Activated CD4-positive, alpha-beta T cell treated with anti-CD3 and anti-CD28 coated beads, Interleukin-2, Interleukin-6, amounts not matched to agents 100 ng/mL and 50 ng/mL, durations not matched to agents 16 hours and 8 hours (primary cell): Measurements from ENCODE around the gene HPCAL1.

Experiments used
- DNase-seq: peaks from one replicate; pipeline ENCODE4 v3.0.0-alpha.2; 2020

Gene HPCAL1

GRCh38 chr2:10269711-10270610 is 32.7 kb upstream of the HPCAL1 start:
- no peak for DNase-seq

GRCh38 chr2:10271509-10271908 is 31.2 kb upstream of the HPCAL1 start:
- no peak for DNase-seq

GRCh38 chr2:10271946-10272345 is 30.8 kb upstream of the HPCAL1 start:
- DNase-seq: no peak

- DNase-seq: no peak
Measured at GRCh38 chr2:10272464-10272863, 30.2 kb upstream of the HPCAL1 start.

DNA sequence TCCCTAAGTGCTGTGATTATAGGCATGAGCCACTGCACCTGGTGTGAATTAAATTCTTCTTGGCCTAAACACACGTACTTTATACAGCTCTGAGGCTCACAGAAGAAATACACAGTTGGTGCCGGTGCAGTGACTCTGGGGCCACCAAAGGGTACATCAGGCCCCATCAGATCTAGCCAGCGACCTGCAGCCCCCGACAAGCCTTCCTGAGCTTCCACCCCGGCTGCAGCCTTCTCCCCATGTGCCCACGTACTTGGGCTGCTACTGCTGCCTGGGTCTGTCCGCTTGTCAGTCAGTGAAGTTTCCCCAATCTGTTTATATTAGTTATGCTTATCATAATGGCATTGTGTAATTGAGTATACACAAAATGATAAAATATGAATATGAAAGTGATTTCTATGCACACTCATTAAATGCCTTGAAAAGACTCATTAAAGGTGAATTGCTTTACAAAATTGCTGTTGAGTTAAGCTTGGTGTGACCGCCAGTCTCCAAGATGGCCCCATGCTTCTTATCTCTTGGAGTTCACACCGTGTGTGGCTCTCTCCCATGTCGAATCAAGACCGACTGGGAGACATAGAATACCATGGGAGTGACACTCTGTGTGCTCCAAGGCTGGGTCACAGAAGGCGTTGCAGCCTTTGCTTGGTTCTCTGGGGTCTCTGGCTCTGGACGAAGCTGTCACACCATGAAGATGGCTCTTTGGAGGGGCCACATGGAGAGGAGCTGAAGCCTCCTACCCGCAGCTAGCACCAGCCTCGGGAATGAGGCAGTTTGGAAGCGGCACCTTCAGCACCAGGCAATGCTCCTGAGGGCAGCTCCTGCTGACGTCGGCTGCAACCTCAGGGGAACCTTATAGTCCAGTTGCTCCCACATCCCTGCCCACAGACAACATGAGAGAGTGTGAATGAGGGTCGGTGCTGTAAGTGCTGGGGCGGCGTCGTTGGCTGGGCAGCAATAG is 29.2 kb upstream of the HPCAL1 start:
- no peak for DNase-seq

DNA sequence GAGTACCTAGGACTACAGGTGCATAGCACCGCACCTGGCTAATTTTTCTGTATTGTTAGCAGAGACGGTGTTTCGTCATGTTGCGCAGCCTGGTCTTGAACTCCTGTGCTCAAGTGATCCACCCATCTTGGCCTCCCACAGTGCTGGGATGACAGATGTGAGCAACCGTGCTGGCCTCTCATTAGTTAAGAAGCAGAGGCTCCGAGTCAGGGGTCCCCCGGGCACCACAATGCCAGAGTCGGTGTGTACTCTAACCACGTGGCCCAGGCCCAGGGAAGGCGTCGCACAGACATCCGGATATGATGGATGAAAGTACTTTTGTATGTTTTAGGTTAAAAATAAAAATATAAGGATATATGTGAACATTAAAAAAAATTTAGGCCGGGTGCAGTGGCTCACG is 28.3 kb upstream of the HPCAL1 start:
- DNase-seq: no peak

DNA sequence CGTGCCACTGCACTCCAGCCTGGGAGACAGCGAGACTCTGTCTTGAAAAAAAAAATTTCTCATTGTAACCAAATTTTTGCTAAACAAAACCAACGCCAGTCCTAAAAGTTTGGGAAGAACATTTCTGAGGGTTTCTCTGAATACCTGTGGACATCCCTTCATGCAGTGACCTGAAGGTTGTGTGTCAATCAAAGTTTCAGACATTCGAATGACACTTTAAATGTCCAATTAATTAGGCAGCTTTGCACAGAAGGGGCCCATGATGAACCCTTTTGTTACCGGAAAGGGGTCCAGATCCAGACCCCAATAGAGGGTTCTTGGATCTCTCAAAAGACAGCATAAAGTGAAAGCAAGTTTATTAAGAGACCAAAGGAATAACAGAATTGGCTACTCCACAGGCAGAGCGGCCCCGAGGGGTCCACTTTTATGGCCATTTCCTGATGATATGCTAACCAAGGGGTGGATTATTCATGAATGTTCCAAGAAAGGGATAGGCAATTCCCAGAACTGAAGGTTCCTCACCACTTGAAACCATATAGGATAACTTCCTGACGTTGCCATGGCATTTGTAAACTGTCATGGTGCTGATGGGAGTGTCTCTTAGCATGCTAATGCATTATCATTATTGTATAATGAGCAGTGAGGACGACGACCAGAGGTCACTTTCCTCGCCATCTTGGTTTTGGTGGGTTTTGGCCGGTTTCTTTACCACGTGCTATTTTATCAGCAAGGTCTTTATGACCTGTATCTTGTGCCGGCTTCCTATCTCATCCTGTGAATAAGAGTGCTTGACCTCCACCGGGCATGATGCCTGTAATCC is 27.5 kb upstream of the HPCAL1 start:
- DNase-seq: no peak

GRCh38 chr2:10276481-10277292 is 26.0 kb upstream of the HPCAL1 start:
- no peak for DNase-seq

DNA sequence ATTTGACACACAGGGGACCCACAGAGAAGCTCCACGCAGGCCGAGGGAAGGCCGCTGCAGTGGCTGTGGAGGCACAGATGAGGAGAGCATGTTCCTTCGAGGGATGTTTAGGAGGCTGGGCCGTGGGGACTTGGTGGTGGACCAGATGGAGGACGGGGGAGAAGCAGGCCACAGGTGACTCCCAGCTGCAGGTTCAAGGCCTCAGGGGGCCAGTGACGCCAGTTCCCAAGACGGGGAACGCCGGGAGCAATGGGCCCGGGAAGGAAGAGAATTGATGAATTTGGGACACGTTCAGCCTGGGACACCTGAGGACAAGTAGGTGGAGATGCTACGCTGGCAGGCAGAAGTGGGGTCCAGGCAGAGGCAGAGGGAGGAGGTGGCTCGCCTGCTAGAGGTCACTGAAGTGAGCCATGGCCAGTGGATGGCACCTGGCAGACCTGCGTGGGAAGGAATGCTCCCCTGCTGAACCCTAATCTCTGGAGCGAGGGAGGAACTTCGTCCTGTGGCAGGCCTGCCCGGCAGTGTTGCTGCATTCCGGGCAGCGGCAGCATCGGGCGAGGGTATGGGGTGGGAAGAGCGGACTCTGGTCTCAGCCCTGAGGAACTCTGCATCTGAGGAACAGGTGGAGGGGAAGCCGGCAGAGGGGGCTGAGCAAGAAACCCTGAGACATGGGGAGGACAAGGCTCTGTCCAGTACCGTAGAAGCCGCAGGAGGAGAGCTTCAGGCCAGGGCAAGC is 25.2 kb upstream of the HPCAL1 start:
- no peak for DNase-seq

DNA sequence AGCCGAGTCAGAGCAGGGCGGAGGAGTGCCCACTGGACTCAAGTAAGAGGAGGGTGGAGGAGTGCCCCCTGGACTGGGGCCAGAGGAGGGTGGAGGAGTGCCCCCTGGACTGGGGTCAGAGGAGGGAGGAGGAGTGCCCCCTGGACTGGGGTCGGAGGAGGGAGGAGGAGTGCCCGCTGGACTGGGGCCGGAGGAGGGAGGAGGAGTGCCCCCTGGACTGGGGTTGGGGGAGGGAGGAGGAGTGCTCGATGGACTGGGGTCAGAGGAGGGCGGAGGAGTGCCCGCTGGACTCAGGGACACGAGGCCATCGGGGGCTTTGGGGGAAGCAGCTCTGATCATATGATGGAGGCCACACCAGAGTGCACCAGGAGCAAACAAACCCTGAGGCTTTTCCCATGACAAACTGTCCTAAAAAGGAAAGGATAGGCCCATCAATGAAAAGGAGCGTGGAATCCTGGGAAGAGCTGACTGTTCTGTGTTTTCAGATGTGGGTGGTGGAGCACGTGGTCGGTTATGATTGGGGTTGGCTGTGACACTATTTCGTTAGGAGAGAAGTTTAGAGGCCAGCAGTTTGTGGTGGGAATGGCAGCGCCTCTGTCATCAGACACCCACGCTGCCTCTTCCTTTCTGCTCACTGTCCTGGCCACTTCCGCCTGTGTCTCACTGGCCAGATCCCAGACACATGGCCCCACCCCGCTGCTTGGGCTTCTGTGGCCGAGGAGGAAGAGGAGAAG is 24.5 kb upstream of the HPCAL1 start:
- DNase-seq: peak; percentile 29

DNA sequence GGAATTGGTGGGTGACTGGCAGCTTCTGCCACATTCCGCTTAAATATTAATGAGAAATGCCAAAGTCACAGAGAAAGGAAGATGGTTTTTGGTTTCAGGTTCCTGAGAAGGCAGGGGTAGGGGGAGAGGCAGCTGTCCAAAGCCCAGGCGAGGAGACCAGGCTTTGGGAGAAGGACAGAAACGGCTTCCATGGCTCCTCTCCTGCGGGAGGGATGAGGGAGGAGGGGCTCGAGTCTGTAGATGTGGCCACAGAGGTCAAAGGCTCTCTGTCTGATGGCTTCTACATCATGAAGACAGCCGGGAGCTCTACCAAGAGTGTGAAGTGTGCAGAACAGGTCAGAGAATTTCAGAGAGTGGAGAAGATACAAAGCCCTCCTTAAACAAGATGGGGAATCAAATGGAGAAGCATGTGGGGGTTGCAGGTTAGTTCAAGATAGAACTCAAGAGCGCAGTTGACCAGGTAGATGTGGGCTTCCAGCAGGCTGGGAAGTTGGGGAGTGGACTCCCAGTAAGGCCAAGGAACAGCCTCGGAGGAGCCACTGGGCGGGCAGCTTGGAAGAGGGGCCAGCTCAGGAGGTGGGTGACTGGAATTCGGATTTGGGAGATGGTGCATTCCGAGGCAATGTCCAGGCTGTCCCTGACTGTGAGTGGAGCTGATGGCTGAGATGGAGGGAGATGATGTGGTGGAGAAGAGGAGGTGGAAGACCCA is 23.8 kb upstream of the HPCAL1 start:
- DNase-seq: no peak

DNA sequence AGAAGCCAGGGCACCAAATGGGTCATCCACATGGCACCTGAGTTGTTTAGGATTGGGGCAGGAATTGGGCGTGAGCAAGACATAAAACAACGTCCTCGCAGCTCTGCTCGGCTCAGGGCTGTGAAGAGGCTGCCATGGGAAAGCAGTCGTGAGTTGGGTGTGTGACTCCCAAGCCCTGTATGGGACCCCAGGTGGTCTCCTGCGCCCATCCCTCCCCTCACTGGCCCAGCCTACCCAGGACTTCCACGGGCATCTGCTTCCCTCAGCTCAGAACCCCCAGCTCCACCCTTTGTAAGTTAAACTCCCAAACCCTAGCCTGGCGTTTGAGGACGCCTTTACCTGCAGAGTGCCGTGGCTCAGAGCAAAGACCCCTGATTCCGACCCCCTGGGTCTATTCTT is 23.2 kb upstream of the HPCAL1 start:
- no peak for DNase-seq

DNA sequence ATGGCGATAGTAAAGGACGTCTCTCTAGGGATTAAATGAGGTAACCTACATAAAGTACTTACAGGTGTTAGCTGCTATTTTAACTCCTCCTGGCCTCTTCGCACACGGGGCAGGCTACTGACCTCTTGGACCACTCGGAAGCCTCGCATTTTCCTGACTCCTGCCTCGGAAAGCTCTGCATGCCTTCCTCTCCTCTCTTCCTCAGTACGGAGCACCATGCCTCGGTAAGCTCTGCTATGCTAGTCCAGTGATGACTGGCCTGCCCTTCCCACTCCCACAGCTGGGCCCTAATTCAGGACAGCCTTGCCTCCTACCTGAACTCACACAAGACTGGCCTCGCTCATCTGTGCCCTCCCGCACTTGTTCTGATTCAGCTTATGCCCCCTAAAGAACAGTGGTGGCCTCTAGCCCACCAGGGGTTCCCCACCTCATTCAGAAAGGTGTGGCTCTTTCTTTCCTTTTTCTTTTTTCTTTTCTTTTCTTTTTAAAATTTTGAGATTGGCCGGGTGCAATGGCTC is 22.7 kb upstream of the HPCAL1 start:
- DNase-seq: no peak

DNA sequence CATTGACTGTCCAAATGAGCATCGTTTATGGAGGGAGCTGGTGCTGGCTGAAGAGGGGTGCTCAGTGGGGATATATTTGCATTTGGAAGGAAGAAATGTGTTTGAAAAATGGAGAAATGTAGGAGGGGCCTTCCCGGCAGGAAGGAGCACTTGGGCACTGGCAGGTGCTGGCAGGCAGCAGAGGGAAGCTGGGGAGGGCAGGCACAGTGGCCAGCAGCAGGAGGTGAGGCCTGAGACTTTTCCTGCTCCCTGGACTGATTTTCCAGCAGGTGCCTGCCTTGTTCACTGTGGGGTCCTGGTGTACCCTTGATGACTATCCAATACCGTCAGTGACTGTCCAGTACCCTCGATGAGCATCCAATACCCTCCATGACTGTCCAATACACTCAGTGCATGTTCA is 20.8 kb upstream of the HPCAL1 start:
- no peak for DNase-seq

DNA sequence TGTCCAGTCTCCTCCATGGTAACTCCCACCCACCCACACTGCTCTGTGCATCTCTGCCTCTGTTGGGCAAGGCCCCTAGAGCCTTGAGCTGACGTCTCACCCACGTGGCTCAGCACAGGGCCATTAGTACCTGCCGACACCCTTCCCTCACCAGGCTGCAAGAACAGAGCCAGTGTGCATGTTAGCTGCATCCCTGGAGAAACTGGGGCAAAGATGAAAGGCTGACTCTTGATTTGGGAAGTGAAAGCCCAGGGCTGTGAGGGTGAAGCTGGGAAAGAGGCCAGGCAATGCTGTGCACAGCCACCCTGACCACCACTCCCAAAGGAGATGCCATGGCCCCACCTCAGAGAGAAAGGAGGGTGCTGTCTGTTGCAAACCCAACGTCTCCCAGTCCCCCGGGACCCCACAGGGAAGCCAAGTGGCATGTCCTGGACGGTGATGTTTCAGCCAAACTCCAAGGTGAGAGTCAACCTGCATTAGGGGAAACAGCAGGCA is 20.0 kb upstream of the HPCAL1 start:
- no peak for DNase-seq

- peak; percentile 34 for DNase-seq
Measured at GRCh38 chr2:10283106-10284062, 19.3 kb upstream of the HPCAL1 start.

- DNase-seq: no peak
Measured at GRCh38 chr2:10284108-10284870, 18.4 kb upstream of the HPCAL1 start.
